HCT116 (cell line): ENCODE results near the gene TMEM184A. TPM values are rescaled to one million over a fixed set of nuclear protein-coding genes. Genes with fewer than 3 reads are reported as not detected.

Experiments
- ATAC-seq: fragments of 200-7000 bp; cut with Tn5 transposase; 2 replicates; pipeline ENCODE4 v1.9.1; 2020; ENCODE audit warnings: mild to moderate bottlenecking, moderate library complexity
- BruUV-seq: library from RNA; stranded (reverse); fragments of 400-500 nt; replicated peaks from 2 replicates; lab custom pipeline; 2021; lab: Mats Ljungman, UMichigan
- CTCF ChIA-PET: fragments of 300-600 bp; sonication (Branson Sonifier 250); formaldehyde crosslinking; loops from one replicate; lab custom pipeline; 2021; ENCODE audit warnings: antibody characterized with exemption; lab: Charles Lee
- POLR2A ChIA-PET: fragments of 300-600, 350-600 bp; sonication (Branson Sonifier 250); formaldehyde crosslinking; loops from one replicate; lab custom pipeline; 2021; ENCODE audit warnings: antibody characterized with exemption; lab: Charles Lee
- RAD21 ChIA-PET, 2 experiments: fragments of 300-600 bp; sonication (Branson Sonifier 250); formaldehyde crosslinking; loops; one replicate each; lab custom pipeline; 2023; ENCODE audit warnings: low total read pairs in 2 of 2; ENCODE audit not compliant: uncharacterized antibody in 2 of 2, unreplicated experiment in 2 of 2, low non-redundant PET in 1 of 2; lab: Charles Lee
- DNase-seq: peaks from one replicate; pipeline ENCODE4 v3.0.0-alpha.2; 2010; ENCODE audit warnings: low read depth, low spot score
- H2AFZ ChIP-seq: fragments of 200-600 bp; shearing (Covaris generic), sonication (generic); 2 replicates; pipeline ENCODE4 v1.6.1; 2017; ENCODE audit warnings: low read depth, mixed run types, mixed read lengths, antibody characterized with exemption, low read length; ENCODE audit not compliant: poor library complexity, severe bottlenecking
- H3K27ac ChIP-seq: 2 replicates; pipeline ENCODE4 v1.5.1; 2012; ENCODE audit warnings: low read depth, low read length
- H3K27me3 ChIP-seq: fragments of 200-600 bp; sonication (generic); 2 replicates; pipeline ENCODE4 v1.6.1; 2016; ENCODE audit warnings: mixed run types, low read length, mixed read lengths; ENCODE audit not compliant: insufficient read depth
- H3K36me3 ChIP-seq, 2 experiments: fragments of 200-500 bp in 1 of 2; fragments of 200-600 bp in 1 of 2; sonication (Bioruptor generic) in 1 of 2; sonication (generic) in 1 of 2; 2 replicates each; pipeline versions ENCODE4 v1.5.1 to v1.6.1; 2014 to 2016; ENCODE audit warnings: low read length in 2 of 2, inconsistent platforms in 1 of 2, mixed read lengths in 1 of 2, mixed run types in 1 of 2; ENCODE audit not compliant: insufficient read depth in 2 of 2, control insufficient read depth in 1 of 2
- H3K4me1 ChIP-seq, 2 experiments: fragments of 200-600 bp in 1 of 2; sonication (generic) in 1 of 2; 2 replicates each; pipeline versions ENCODE4 v1.5.1 to v1.6.1; 2012 to 2017; ENCODE audit warnings: low read length in 2 of 2, inconsistent platforms in 1 of 2, mild to moderate bottlenecking in 1 of 2, mixed read lengths in 1 of 2, mixed run types in 1 of 2, moderate library complexity in 1 of 2; ENCODE audit not compliant: insufficient read depth in 2 of 2, control insufficient read depth in 1 of 2
- H3K4me2 ChIP-seq: fragments of 200-600 bp; sonication (generic); 2 replicates; pipeline ENCODE4 v1.6.1; 2017; ENCODE audit warnings: mixed run types, low read length, mixed read lengths
- H3K4me3 ChIP-seq, 2 experiments: fragments of 200-600 bp in 1 of 2; sonication (generic) in 1 of 2; replicated peaks in 1 of 2; 2 replicates each; pipeline ENCODE4 v1.5.1; 2011 to 2016; ENCODE audit warnings: low read length in 2 of 2, control low read depth in 1 of 2, low read depth in 1 of 2, mild to moderate bottlenecking in 1 of 2, mixed read lengths in 1 of 2, mixed run types in 1 of 2
- H3K79me2 ChIP-seq: fragments of 200-600 bp; sonication (generic); 2 replicates; pipeline ENCODE4 v1.6.1; 2017; ENCODE audit warnings: mild to moderate bottlenecking, mixed run types, low read length, moderate library complexity, mixed read lengths; ENCODE audit not compliant: insufficient read depth
- H3K9ac ChIP-seq: fragments of 200-600 bp; sonication (generic); 2 replicates; pipeline ENCODE4 v1.6.1; 2016; ENCODE audit warnings: low read length, mixed read lengths
- H3K9me2 ChIP-seq: fragments of 200-600 bp; sonication (generic), shearing (Covaris generic); 2 replicates; pipeline ENCODE4 v1.6.1; 2017; ENCODE audit warnings: mixed run types, mild to moderate bottlenecking, moderate library complexity; ENCODE audit not compliant: insufficient read depth
- H3K9me3 ChIP-seq, 2 experiments: fragments of 200-500 bp in 1 of 2; fragments of 200-600 bp in 1 of 2; sonication (Bioruptor generic) in 1 of 2; sonication (generic) in 1 of 2; 2 replicates each; pipeline ENCODE4 v1.6.1; 2014 to 2017; ENCODE audit warnings: low read length in 2 of 2, mixed read lengths in 2 of 2, inconsistent platforms in 1 of 2, low read depth in 1 of 2, mild to moderate bottlenecking in 1 of 2, mixed run types in 1 of 2, moderate library complexity in 1 of 2; ENCODE audit not compliant: control insufficient read depth in 1 of 2, insufficient read depth in 1 of 2
- H4K20me1 ChIP-seq: fragments of 200-600 bp; sonication (generic), shearing (Covaris generic); 2 replicates; pipeline ENCODE4 v1.6.1; 2017; ENCODE audit warnings: mixed run types, mild to moderate bottlenecking, moderate library complexity; ENCODE audit not compliant: insufficient read depth
- CBX3 ChIP-seq: IDR thresholded peaks from 2 replicates; pipeline ENCODE4 v1.6.1; 2012; ENCODE audit warnings: low read depth
- CEBPB ChIP-seq: IDR thresholded peaks from 2 replicates; pipeline ENCODE4 v1.6.1; 2012; ENCODE audit warnings: low read depth
- ELF1 ChIP-seq: IDR thresholded peaks from 2 replicates; pipeline ENCODE4 v1.6.1; 2012; ENCODE audit warnings: low read depth, borderline replicate concordance
- EZH2 ChIP-seq: fragments of 200-600 bp; sonication (generic); IDR thresholded peaks from 2 replicates; pipeline ENCODE4 v1.6.1; 2017; ENCODE audit warnings: antibody characterized with exemption, mixed run types
- SP1 ChIP-seq: IDR thresholded peaks from 2 replicates; pipeline ENCODE4 v1.6.1; 2012; ENCODE audit warnings: low read depth
- SRF ChIP-seq: IDR thresholded peaks from 2 replicates; pipeline ENCODE4 v1.6.1; 2012; ENCODE audit warnings: low read depth
- TCF7L2 ChIP-seq: IDR thresholded peaks from 2 replicates; pipeline ENCODE4 v1.7.0; 2011; ENCODE audit warnings: borderline replicate concordance, inconsistent platforms; ENCODE audit not compliant: insufficient read depth, insufficient read length; ENCODE audit errors: extremely low read depth
- intact Hi-C: fragments of 100-400 bp; cut with micrococcal nuclease; formaldehyde crosslinking; loops from 2 replicates; pipeline ENCODE4 v1.10.0; 2022
- total RNA-seq: library from RNA; stranded (reverse); gene quantifications from one replicate; pipeline ENCODE4 v1.2.1, GENCODE V29; 2021; ENCODE audit not compliant: unreplicated experiment
- TF ChIP-seq, protein P1 (sequence below), 3 experiments: fragments of 200-600 bp in 1 of 3; sonication (generic) in 1 of 3; IDR thresholded peaks in 2 of 3; conservative IDR thresholded peaks in 1 of 3; 2 replicates each; pipeline ENCODE4 v1.5.1; 2012 to 2017; ENCODE audit warnings: low read depth in 2 of 3, low read length in 2 of 3, antibody characterized with exemption in 1 of 3, borderline replicate concordance in 1 of 3, control low read depth in 1 of 3, mild to moderate bottlenecking in 1 of 3, mixed read lengths in 1 of 3, mixed run types in 1 of 3, moderate library complexity in 1 of 3; ENCODE audit not compliant: insufficient read depth in 1 of 3
- TF ChIP-seq, protein P2 (sequence below): IDR thresholded peaks from 2 replicates; pipeline ENCODE4 v1.6.1; 2012

TMEM184A gene
- total RNA-seq, 1 experiment from 2014 or later: 34.8 TPM

DNA sequence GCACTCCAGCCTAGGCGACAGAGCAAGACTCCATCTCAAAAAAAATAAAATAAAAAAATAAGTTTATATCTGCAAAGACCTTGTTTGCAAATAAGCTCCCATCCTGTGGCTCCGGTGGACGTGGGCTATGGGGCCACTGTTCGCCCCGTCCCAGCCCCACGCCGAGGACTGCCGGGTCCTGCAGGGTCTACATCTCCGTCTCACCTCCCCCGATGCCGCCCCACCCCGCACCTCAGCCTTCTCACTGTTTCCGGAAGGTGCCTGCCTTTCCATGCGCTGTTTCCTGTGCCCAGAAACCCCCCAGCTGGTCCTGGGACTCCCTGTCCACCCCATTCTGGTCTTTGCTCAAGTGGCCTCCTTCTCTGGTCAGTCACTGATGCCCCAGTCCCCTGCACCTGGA, 46.8 kb downstream of the TMEM184A start:
- Histone ChIP-seq H3K9me3 (no peaks in the 10 kb centered on the region), H3K4me1 (peaks cover 41 to 58% of the 10 kb centered on the region in 2 experiments), H3K36me3 (no peaks in the 10 kb centered on the region), H3K4me3 (no peak overlapping the region), H4K20me1 (no peaks in the 10 kb centered on the region), H3K9ac (no peak overlapping the region), H3K4me2 (no peak overlapping the region), H3K27me3 (no peaks in the 10 kb centered on the region), H3K79me2 (no peaks in the 10 kb centered on the region), H3K27ac (no peak overlapping the region), H2AFZ (no peak overlapping the region), H3K9me2 (no peaks in the 10 kb centered on the region)
- no peak for DNase-seq
- no peak for ATAC-seq
- intact Hi-C loops: no loop called here
- ChIA-PET CTCF (no interaction called here), RAD21 (interaction anchor here in 1 of 2 experiments (0.6 kb wide), 1 partner anchor 47 kb away, joined by 3 read pairs; no protein-coding TSS in a partner anchor), POLR2A (no interaction called here)
- no peak for TF ChIP-seq EZH2
- no peak for TF ChIP-seq CBX3
- no peak for TF ChIP-seq SRF
- TF ChIP-seq SP1: no peak
- TF ChIP-seq, protein P1, sequence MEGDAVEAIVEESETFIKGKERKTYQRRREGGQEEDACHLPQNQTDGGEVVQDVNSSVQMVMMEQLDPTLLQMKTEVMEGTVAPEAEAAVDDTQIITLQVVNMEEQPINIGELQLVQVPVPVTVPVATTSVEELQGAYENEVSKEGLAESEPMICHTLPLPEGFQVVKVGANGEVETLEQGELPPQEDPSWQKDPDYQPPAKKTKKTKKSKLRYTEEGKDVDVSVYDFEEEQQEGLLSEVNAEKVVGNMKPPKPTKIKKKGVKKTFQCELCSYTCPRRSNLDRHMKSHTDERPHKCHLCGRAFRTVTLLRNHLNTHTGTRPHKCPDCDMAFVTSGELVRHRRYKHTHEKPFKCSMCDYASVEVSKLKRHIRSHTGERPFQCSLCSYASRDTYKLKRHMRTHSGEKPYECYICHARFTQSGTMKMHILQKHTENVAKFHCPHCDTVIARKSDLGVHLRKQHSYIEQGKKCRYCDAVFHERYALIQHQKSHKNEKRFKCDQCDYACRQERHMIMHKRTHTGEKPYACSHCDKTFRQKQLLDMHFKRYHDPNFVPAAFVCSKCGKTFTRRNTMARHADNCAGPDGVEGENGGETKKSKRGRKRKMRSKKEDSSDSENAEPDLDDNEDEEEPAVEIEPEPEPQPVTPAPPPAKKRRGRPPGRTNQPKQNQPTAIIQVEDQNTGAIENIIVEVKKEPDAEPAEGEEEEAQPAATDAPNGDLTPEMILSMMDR (IDR thresholded peaks at IDR 0.05 in 2 of 3, conservative IDR thresholded peaks at IDR 0.05 in 1 of 3; ENCODE audit: borderline replicate concordance in 1 of 3, insufficient read depth in 1 of 3, low read depth in 2 of 3, low read length in 2 of 3): no peak
- BruUV-seq: no TSS peak

DNA sequence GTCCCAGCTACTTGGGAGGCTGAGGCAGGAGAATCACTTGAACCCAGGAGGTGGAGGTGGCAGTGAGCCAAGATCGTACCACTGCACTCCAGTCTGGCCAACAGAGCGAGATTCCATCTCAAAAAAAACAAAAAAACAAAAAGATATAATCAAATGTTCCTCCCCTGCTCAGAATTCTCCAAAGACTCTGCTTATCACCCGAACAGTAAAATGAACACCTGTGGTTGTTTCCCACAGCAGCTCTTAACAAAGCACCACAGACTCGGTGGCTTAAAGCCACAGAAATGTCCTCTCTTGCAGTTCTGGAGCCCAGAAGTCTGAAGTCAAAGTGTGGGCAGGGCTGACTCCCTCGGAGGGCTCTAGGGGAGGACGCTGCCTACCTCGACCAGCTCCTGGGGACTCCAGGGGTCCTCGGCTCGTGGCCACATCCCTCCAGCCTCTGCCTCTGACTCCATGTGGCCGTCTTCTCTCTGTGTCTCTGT, 47.7 kb downstream of the TMEM184A start:
- TF ChIP-seq TCF7L2 (no peak), ELF1 (no peak), SP1 (no peak), CEBPB (no peak)
- TF ChIP-seq, protein P2, sequence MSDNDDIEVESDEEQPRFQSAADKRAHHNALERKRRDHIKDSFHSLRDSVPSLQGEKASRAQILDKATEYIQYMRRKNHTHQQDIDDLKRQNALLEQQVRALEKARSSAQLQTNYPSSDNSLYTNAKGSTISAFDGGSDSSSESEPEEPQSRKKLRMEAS: no peak
- H3K36me3 ChIP-seq: no peaks in the 10 kb centered on the region
- H3K9me3 ChIP-seq: no peaks in the 10 kb centered on the region
- no peak overlapping the region for H2AFZ ChIP-seq
- ChIA-PET RAD21 (no interaction called here), POLR2A (no interaction called here), CTCF (interaction anchor here (4.8 kb wide), 1 partner anchor 47 kb away, joined by 31 read pairs; the partner anchor contains the start of gene TMEM184A)
- H3K4me2 ChIP-seq: no peak overlapping the region
- H3K9me2 ChIP-seq: no peaks in the 10 kb centered on the region
- no TSS peak for BruUV-seq
- intact Hi-C loops: no loop called here
- H3K4me1 ChIP-seq: peaks cover 34 to 50% of the 10 kb centered on the region in 2 experiments
- H3K4me3 ChIP-seq: no peak overlapping the region
- H3K27me3 ChIP-seq: no peaks in the 10 kb centered on the region
- no peak overlapping the region for H3K9ac ChIP-seq
- DNase-seq: no peak
- H3K79me2 ChIP-seq: peaks cover 8% of the 10 kb centered on the region
- ATAC-seq: no peak
- H4K20me1 ChIP-seq: no peaks in the 10 kb centered on the region
- no peak overlapping the region; the same call in 1 of the 2 replicates for H3K27ac ChIP-seq
